ENCODE data around the gene ST3GAL5. TPM values are rescaled to one million over a fixed set of nuclear protein-coding genes. Genes with fewer than 3 reads are reported as not detected.
A peak's percentile ranks its signal among the peaks of the same experiment; 100 is the strongest.

Gene ST3GAL5
- total and polyA plus RNA-seq, 2 of the 8 experiments (the other 6 are each of a cell fraction or from before 2014, with no cell fraction given) = 1.9 to 4.5 TPM

DNA sequence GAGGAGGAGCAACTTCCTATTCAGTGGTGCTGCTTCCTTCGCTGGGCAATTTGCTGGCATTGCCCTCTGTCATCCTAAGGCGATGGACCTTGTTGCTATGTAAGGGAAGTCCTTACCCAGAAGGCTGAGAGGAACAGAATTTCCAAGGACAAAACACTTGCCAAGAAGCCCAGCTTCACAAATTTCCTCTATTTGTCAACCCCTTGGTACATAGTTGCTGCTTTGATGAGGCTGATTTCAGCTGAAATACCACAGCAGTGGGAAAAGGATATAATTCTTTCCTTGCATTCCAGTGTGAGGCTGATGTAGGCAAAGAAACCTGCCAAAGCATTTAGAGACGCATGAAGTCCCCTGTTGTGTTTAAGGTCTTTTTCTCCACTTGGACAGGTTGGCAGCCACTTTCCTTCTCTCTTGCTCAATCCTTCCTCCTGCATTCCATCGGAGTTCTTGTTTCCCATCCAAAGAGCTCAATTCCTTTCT is 16.4 kb upstream of the ST3GAL5 start:
- H4K91ac ChIP-seq (replicated peaks; ENCODE audit: insufficient read length, low read length) = no peak overlapping the region
- H3K4ac ChIP-seq (replicated peaks; ENCODE audit: insufficient read length, low read depth, low read length) = no peak overlapping the region
- FAIRE-seq (no peak), DNase-seq (ENCODE audit: low read depth in 1 of 2, low spot score in 2 of 2) (no peak)
- H3K27ac ChIP-seq (ENCODE audit: low read depth, low read length) = no peak overlapping the region
- H4K20me1 ChIP-seq (replicated peaks in 1 of 2; ENCODE audit: control insufficient read depth in 1 of 2, insufficient read depth in 2 of 2, low read length in 2 of 2) = peaks cover 0 to 1% of the 10 kb centered on the region in 2 experiments
- no peak overlapping the region for H2AFZ ChIP-seq (ENCODE audit: low read length)
- no peak overlapping the region for H2AK5ac ChIP-seq (ENCODE audit: low read depth, low read length)
- H2BK20ac ChIP-seq (ENCODE audit: low read length) = no peak overlapping the region
- H2BK5ac ChIP-seq (ENCODE audit: low read depth, low read length) = no peak overlapping the region
- no peak overlapping the region for H4K8ac ChIP-seq (ENCODE audit: extremely low read depth, insufficient read depth, low read length)
- 86% methylated on average over 4 of the region's 4 CpGs; no CpG with 5 or more reads in 1 of the 2 experiments for WGBS, 2 experiments (ENCODE audit: extremely low coverage in 1 of 2, insufficient coverage in 1 of 2, insufficient read length in 1 of 2, insufficient replicate concordance in 2 of 2, low coverage in 1 of 2, low lambda C conversion rate in 2 of 2, missing lambda C conversion rate in 1 of 2)
- H3K4me2 ChIP-seq (ENCODE audit: insufficient read depth in 1 of 2, low read depth in 2 of 2, low read length in 2 of 2) = no peak overlapping the region
- no peaks in the 10 kb centered on the region for H3K79me2 ChIP-seq (ENCODE audit: control insufficient read depth in 1 of 2, insufficient read depth in 2 of 2, low read length in 2 of 2)
- H2BK12ac ChIP-seq (ENCODE audit: low read depth, low read length) = no peak overlapping the region
- no peak overlapping the region for H3K23ac ChIP-seq (ENCODE audit: insufficient read length)
- H2BK120ac ChIP-seq (replicated peaks; ENCODE audit: low read depth, low read length) = no peak overlapping the region
- no peaks in the 10 kb centered on the region for H3K9me3 ChIP-seq (ENCODE audit: insufficient read depth in 2 of 2, low read depth in 1 of 2, low read length in 1 of 2)
- no peaks in the 10 kb centered on the region for H3K27me3 ChIP-seq (replicated peaks in 1 of 4; ENCODE audit: control insufficient read depth in 3 of 4, extremely low read depth in 1 of 4, insufficient read depth in 3 of 4, low read length in 3 of 4)
- H3K18ac ChIP-seq (ENCODE audit: extremely low read depth, low read length) = no peak overlapping the region
- POLR2A ChIA-PET (ENCODE audit: partially characterized antibody) = interaction anchor here (1.0 kb wide), 1 partner anchor 13 kb away, joined by 3 read pairs; no protein-coding TSS in a partner anchor
- no peaks in the 10 kb centered on the region; a peak in 1 of 7 replicates for H3K4me1 ChIP-seq (replicated peaks in 1 of 4; ENCODE audit: control insufficient read depth in 3 of 4, insufficient read depth in 4 of 4, low read length in 3 of 4)
- no peak overlapping the region for H3K56ac ChIP-seq (replicated peaks; ENCODE audit: insufficient read length, low read depth, low read length)
- H3K9ac ChIP-seq (replicated peaks in 1 of 4; ENCODE audit: extremely low read depth in 1 of 4, low read depth in 3 of 4, low read length in 3 of 4) = no peak overlapping the region
- no peaks in the 10 kb centered on the region for H3K23me2 ChIP-seq (ENCODE audit: low read depth, low read length)
- H4K5ac ChIP-seq (ENCODE audit: insufficient read length, low read depth, low read length) = no peak overlapping the region
- no peaks in the 10 kb centered on the region for H3K79me1 ChIP-seq (ENCODE audit: low read depth, low read length)
- TF ChIP-seq CEBPB (IDR thresholded peaks at IDR 0.05; ENCODE audit: low read depth, low read length) (peak; percentile 71), GABPA (IDR thresholded peaks at IDR 0.05; ENCODE audit: borderline replicate concordance, insufficient read depth, low read length) (no peak)
- H3K4me3 ChIP-seq (ENCODE audit: extremely low read depth in 1 of 4, insufficient read depth in 2 of 4, low read depth in 3 of 4, low read length in 4 of 4) = no peak overlapping the region
- CTCF ChIA-PET (ENCODE audit: partially characterized antibody) = interaction anchor here (1.0 to 2.5 kb wide), 2 partner anchors 13 to 16 kb away, joined by 4 to 13 read pairs; partner anchors contain the start of gene ST3GAL5
- H3K14ac ChIP-seq (ENCODE audit: insufficient read length) = no peak overlapping the region
- no peaks in the 10 kb centered on the region for H3K36me3 ChIP-seq (ENCODE audit: control insufficient read depth in 2 of 4, insufficient read depth in 4 of 4, low read length in 3 of 4)
- no peak overlapping the region for H2BK15ac ChIP-seq (ENCODE audit: low read length)

All from H1 (cell line).